IPS-NIHi11 (cell line): ENCODE measurements around the gene ZKSCAN8.

Source experiments
- DNase-seq: peaks from one replicate; pipeline ENCODE4 v3.0.0; 2012; ENCODE audit warnings: mixed read lengths, low spot score

ZKSCAN8 gene

GRCh38 chr6:28139860-28140543, 1.7 kb upstream of the ZKSCAN8 start:
- no peak for DNase-seq

DNA sequence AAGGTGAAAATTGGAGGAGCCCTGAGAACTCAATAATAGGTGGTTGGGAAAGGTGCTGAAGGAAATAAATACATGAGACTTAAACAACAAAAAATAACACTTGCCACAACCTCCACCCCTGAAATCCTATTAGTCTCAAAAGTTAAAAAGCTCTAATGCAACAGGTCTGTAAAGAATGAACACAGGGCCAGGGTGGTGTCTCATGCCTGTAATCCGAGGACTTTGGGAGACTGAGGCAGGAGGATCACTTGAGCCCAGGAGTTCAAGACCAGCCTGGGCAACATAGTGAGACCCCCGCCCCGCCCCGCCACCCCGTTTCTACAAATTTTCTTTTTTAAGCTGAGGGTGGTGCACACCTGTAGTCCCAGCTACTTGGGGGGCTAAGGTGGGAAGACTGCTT, 1.1 kb upstream of the ZKSCAN8 start:
- DNase-seq: no peak

DNA sequence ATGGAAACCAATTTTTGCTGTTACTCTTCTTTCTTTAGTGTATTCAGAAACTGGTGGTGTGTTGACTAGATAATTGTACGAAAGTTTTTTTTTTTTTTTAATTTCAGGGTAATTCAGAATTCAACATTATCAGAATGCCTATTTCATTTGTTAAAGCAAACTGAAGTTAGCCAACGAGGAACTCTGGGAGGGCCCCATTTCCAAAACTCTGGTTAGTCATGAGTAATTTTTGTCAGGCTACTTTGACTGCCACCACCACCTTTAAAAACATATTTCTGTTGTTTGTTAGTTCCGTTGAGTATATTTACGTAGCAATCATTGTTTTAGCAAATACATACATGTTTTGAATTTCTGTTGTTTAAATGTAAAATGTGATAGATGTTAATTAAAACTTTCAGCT, 763 bp downstream of the ZKSCAN8 start:
- no peak for DNase-seq

- DNase-seq: no peak
Observed at GRCh38 chr6:28145231-28145630, 3.5 kb downstream of the ZKSCAN8 start.

GRCh38 chr6:28152531-28152930, 10.8 kb downstream of the ZKSCAN8 start:
- DNase-seq: no peak

GRCh38 chr6:28153546-28153945, 11.9 kb downstream of the ZKSCAN8 start:
- DNase-seq: no peak

DNA sequence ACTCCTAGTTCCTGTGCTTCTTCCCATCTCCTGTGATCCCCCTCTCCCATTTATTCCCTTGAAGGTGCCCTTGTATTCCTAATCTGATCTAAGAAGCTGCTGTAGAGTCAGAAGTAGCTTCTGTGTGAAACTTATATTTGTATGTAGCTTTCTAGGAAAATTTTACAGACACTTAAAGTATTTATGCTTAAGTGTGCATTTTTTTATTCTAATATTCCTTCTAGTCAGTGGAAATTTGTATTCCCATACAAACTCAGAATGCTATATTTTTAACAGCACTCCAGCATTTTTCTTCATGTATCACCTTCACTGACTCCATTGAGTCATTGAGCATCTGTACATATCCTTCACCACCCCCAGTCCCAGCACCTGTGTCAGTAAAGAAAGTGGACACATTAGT, 12.7 kb downstream of the ZKSCAN8 start:
- DNase-seq: no peak

GRCh38 chr6:28158318-28158717, 16.6 kb downstream of the ZKSCAN8 start:
- DNase-seq: no peak

DNA sequence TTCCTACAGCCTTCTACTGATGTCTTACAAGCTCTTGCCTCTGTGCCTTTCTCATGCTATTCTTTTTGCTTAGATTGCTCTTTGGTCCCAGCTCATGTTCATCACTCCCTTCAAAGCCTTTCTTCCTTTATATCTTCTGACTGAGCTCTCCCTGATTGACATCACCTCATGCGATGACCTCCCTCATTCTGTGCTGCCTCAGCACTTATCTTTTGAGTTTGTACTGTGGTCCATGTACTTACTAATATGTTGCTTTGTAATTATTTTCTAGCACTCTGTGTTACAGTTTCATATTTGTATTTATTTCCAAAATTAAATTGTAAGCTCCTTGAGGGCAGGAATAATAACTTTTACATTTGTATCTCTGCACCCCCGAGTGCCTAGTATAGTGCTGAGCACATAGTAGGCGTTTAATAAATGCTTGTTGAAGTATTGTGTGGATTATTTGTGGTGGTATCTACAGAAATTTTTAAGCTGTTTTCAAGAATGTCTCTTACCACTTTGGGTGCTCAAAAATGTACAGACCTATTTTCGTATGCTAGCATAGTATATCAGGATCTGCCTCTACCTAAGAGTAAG, 17.4 kb downstream of the ZKSCAN8 start:
- no peak for DNase-seq

DNA sequence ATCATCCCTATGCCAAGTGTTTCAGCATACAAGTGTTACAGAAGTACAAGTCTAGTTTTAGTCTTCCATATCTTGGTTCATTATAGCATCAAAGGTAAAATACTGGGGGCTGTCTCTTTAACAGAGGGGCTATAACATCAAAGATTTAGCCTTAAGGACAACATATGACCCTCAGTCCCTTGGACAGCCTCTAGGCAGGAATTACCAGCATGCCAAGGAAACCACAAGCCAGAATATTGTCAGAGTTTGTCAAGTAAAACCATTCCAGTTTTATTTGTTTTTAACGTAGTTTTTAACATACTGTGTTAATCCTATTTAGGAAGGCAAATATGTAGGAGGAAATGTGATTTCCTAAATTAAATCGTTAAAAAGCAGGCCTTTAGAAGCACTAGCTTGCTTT, 18.6 kb downstream of the ZKSCAN8 start:
- DNase-seq: no peak

GRCh38 chr6:28161410-28162079, 19.9 kb downstream of the ZKSCAN8 start:
- DNase-seq: peak; percentile 85

GRCh38 chr6:28165563-28165962, 23.9 kb downstream of the ZKSCAN8 start:
- no peak for DNase-seq

- DNase-seq: no peak
Observed at GRCh38 chr6:28167068-28167467, 25.4 kb downstream of the ZKSCAN8 start.

DNA sequence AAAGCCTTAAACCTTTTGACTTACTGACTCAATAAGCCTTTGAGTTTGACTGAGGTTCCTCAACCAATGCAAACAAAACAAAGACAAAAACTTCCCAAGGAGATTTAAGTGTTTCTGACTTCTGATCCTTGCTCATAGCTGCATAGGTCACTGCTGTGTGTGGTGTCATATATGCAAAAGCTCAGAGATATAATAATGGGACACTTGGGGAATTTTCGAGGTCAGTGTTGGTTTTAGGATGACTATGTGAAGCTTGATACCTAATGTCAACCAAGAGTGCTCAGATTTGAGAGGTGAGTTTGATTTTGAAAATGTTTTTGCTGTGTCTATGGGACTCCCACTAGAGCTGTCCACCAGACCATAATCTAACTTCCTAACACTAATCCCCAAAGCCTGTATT, 26.2 kb downstream of the ZKSCAN8 start:
- DNase-seq: no peak

GRCh38 chr6:28171271-28171670, 29.6 kb downstream of the ZKSCAN8 start:
- DNase-seq: no peak

DNA sequence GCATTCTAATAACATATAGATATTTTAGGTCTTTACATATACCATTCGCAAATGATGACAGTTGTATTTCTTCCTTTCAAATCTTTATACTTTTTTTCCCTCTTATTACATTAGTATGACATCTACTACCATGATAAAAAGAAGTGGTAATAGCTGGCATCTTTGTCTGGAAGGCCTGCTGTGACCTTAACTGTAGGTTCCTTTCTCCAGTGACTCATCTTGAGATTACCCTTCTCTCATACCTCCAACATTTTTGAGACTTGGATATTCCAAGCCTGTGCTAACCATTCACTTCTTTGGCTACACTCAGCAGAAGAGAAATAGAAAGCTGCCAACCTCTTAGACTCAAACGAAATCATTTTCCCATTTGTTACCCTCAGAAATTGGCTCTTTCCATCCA, 30.3 kb downstream of the ZKSCAN8 start:
- DNase-seq: no peak

- no peak for DNase-seq
Observed at GRCh38 chr6:28176373-28176772, 34.7 kb downstream of the ZKSCAN8 start.

- DNase-seq: no peak
Observed at GRCh38 chr6:28182255-28182654, 40.6 kb downstream of the ZKSCAN8 start.

- no peak for DNase-seq
Observed at GRCh38 chr6:28188111-28188979, 46.7 kb downstream of the ZKSCAN8 start.

GRCh38 chr6:28200020-28200419, 58.3 kb downstream of the ZKSCAN8 start:
- no peak for DNase-seq

DNA sequence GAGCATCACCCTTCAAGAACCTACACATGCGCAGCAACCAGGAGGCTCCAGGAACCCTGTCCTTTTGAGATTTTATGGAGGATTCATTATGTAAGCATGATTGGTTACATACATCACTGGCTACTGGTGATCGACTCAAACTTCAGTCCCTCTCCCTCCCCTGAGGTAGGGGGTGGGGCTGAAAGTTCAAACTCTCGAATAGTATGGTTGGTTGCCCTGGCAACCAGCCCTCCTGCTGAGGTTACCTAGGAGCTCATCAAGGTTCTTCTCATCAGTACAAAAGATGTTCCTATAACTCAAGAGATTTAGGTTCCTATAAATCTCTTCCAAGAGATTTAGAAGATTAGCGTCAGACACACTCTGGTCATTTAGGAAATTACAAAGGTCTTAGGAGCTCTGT, 61.5 kb downstream of the ZKSCAN8 start:
- peak; percentile 60 for DNase-seq

DNA sequence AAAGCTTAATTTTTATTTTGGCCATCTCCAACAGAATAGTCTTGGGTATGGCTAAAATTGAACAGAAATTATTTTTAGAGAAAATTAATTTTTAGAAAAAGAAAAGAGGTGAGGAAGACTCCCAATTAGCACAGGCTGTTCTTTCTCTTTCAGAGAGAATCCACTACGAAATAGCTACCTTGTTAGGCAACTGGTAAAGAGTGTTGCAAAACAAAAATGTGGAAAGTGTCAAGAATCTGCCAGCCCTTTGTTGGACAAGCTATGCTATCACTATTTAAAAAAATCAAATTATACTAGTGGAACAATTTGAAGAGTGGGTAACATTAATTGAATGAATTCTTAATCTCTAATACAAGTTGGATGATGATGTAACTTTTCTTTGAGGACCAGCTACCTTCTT, 64.2 kb downstream of the ZKSCAN8 start:
- no peak for DNase-seq

GRCh38 chr6:28206527-28206926, 64.8 kb downstream of the ZKSCAN8 start:
- no peak for DNase-seq
